ENCODE results near the gene ZC3H6.
A peak's percentile ranks its signal among the peaks of the same experiment; 100 is the strongest.
"Not testable (repeated sequence)": the region's sequence is repeated elsewhere in the genome, so short reads cannot be mapped to it uniquely, and the experiment has no call there.

ZC3H6 gene

GRCh38 chr2:112276954-112277353 is 1.6 kb downstream of the ZC3H6 start:
- Histone ChIP-seq H3K27me3 (no peaks in the 10 kb centered on the region), H3K36me3 (no peaks in the 10 kb centered on the region), H3K27ac (peak overlapping the region; percentile 100), H3K4me1 (peaks cover 0 to 23% (median 6%) of the 10 kb centered on the region in 4 donors), H3K9me3 (no peaks in the 10 kb centered on the region), H3K4me3 (peak overlapping the region; percentile 94 to 100)
- no peak for TF ChIP-seq CTCF (IDR thresholded peaks at IDR 0.05)
- no peak for DNase-seq
- intact Hi-C loops (cut with DNase I; ENCODE audit: low total_unique reads) = loop anchor here (10.0 kb wide), 1 partner anchor 382 kb away; the partner anchor contains the start of gene MERTK

GRCh38 chr2:112277596-112278220 is 2.3 kb downstream of the ZC3H6 start:
- Histone ChIP-seq H3K27me3 (no peaks in the 10 kb centered on the region), H3K36me3 (no peaks in the 10 kb centered on the region), H3K4me3 (no peak overlapping the region), H3K9me3 (no peaks in the 10 kb centered on the region), H3K27ac (peak overlapping the region; percentile 100), H3K4me1 (peaks cover 0 to 29% (median 6%) of the 10 kb centered on the region in 4 donors)
- TF ChIP-seq CTCF (IDR thresholded peaks at IDR 0.05) = no peak
- no peak for DNase-seq
- intact Hi-C loops (cut with DNase I; ENCODE audit: low total_unique reads) = loop anchor here (10.0 kb wide), 1 partner anchor 383 kb away; the partner anchor contains the start of gene MERTK

- H3K4me3 ChIP-seq; H3K27ac ChIP-seq; intact Hi-C loops (cut with DNase I; ENCODE audit: low total_unique reads); DNase-seq; H3K27me3 ChIP-seq; H3K36me3 ChIP-seq; H3K9me3 ChIP-seq: not testable (repeated sequence)
- peaks cover 0 to 36% (median under 1%) of the 10 kb centered on the region in 4 donors for H3K4me1 ChIP-seq
These were observed 6.7 kb downstream of the ZC3H6 start for GRCh38 chr2:112282066-112282465.

GRCh38 chr2:112283535-112283934 is 8.1 kb downstream of the ZC3H6 start:
- H3K27me3 ChIP-seq; H3K36me3 ChIP-seq; intact Hi-C loops (cut with DNase I; ENCODE audit: low total_unique reads); H3K4me3 ChIP-seq; H3K9me3 ChIP-seq; DNase-seq: not testable (repeated sequence)
- peaks cover 0 to 27% (median 0%) of the 10 kb centered on the region in 4 donors for H3K4me1 ChIP-seq
- H3K27ac ChIP-seq = peak overlapping the region in 1 of 2 donors; percentile 43

GRCh38 chr2:112290088-112290487 is 14.7 kb downstream of the ZC3H6 start:
- Histone ChIP-seq H3K4me1 (peaks cover 0 to 19% (median 0%) of the 10 kb centered on the region in 4 donors), H3K27me3 (no peaks in the 10 kb centered on the region), H3K4me3 (no peak overlapping the region), H3K27ac (no peak overlapping the region), H3K36me3 (no peaks in the 10 kb centered on the region), H3K9me3 (no peaks in the 10 kb centered on the region)
- no peak for TF ChIP-seq CTCF (IDR thresholded peaks at IDR 0.05)
- intact Hi-C loops (cut with DNase I; ENCODE audit: low total_unique reads) = no loop called here
- DNase-seq = no peak

GRCh38 chr2:112290648-112291047 is 15.3 kb downstream of the ZC3H6 start:
- Histone ChIP-seq H3K27ac (no peak overlapping the region), H3K4me1 (peaks cover 0 to 24% (median 0%) of the 10 kb centered on the region in 4 donors), H3K9me3 (no peaks in the 10 kb centered on the region), H3K4me3 (no peak overlapping the region), H3K36me3 (no peaks in the 10 kb centered on the region), H3K27me3 (no peaks in the 10 kb centered on the region)
- intact Hi-C loops (cut with DNase I; ENCODE audit: low total_unique reads) = no loop called here
- TF ChIP-seq CTCF (IDR thresholded peaks at IDR 0.05) = no peak
- no peak for DNase-seq
